HG03064 (cell line): ENCODE results near the gene UBE2D2.

ENCODE experiments used
- ATAC-seq: cut with Tn5 transposase; IDR thresholded peaks from one replicate; pipeline ENCODE4 v1.9.1; 2021; ENCODE audit warnings: low read depth; ENCODE audit not compliant: unreplicated experiment

Gene UBE2D2

DNA sequence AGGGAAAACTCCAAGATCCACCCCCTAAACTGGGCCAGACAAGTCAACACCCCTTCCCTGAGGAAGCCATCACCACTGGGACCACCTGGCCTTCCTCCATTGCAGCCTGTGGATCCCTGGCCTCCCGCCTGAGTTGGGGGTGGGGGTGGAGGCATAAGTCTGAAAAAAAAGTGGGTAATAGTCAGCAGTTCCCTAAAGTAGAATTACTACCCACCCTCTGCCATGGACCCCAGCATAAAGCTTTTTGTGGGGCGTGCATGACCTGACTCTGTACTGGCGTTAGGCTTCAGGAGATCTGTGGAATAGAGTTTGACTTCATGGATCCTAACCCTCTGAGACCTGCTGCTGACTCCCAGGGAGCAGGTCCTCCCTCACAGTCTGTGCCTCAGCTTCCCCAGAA lies 85.0 kb downstream of the UBE2D2 start:
- ATAC-seq = no peak

DNA sequence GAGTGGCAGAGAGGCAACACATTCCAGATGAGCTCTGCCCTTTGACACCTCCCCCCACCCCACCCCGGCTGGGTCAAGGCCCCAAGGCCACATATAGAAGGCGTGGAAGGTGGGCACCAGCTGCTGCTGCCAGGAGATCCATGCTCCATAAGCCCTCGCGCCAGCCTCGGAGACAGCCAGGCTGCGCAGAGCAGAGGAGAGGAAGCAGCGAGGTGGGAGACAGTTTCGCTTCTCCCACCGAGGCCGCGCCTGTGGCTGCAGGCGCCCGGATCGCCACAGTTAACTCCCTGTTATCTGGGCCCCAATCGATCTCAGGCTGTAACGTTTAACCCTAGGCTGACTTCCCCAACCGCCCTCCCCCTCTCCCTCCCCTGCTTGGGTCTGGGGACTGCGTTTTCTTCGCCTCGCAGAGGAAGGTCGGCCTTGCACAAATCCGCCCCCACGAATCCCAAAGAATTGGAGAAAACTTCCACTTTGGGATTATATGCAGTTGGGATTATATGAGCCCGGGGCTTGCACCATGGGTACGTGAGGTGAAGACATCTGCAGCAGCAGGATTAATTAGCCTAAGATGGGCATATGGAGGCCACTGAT lies 85.9 kb downstream of the UBE2D2 start:
- ATAC-seq = no peak

DNA sequence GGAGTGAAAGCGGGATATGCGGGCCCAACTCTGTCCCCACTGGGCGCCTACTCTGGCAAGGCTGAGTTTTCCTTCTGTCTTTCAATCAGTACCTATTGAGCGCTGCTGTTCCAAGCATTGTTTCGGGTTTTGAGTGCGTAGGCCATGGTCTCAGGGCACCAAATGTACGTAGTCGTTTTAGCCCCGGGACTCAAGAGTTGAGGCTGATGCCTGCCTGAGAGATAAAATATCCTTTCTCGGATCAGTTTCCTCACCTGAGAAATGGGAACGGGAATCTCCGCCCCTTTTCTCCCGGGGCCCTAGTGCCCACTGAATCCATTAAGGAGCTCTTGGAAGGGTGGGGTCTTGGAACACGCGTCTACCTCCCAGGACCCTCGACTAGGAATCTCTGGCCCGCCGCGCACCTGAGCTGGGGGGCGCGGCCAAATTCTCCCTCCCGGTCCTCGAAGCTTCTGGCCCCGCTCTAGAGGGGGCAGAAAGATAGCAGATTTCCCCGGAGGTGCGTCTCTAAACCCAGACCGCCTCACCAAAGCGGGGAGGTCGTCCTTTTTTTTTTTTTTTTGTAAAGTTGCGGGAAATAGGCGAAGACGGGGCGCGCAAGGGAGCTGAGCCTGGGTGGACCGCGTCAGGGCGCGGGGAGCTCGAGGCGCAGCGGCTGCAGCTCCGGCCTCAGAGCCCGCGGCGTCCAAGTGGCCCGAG lies 86.5 kb downstream of the UBE2D2 start:
- no peak for ATAC-seq

DNA sequence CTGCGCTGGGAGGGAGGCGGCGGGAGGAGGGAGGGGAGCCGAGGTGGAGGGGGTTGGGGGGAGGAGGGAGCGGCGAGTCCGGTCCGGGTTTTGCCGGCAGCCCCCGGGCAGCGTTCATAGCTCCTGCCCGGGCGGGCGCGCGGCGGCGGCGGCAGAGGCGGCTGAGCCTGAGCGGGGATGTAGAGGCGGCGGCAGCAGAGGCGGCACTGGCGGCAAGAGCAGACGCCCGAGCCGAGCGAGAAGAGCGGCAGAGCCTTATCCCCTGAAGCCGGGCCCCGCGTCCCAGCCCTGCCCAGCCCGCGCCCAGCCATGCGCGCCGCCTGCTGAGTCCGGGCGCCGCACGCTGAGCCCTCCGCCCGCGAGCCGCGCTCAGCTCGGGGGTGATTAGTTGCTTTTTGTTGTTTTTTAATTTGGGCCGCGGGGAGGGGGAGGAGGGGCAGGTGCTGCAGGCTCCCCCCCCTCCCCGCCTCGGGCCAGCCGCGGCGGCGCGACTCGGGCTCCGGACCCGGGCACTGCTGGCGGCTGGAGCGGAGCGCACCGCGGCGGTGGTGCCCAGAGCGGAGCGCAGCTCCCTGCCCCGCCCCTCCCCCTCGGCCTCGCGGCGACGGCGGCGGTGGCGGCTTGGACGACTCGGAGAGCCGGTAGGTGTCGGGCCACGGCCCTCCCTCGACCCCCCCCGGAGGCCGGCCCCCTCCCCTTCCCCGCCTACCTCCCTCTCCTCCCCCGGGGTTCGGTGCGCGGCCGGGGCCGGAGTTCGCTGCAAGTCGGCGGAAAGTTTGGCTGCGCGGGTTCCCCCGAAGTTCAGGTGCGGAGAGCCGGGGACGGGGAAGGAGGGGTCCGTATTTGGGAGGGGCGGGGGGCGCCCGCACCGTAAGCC lies 87.3 kb downstream of the UBE2D2 start, which contains the start of gene CXXC5:
TSS of gene CXXC5 (plus strand) at position 145 of the 877 bp plus-strand sequence. CDS start 32,175 bp downstream, outside the sequence.
- no peak for ATAC-seq

DNA sequence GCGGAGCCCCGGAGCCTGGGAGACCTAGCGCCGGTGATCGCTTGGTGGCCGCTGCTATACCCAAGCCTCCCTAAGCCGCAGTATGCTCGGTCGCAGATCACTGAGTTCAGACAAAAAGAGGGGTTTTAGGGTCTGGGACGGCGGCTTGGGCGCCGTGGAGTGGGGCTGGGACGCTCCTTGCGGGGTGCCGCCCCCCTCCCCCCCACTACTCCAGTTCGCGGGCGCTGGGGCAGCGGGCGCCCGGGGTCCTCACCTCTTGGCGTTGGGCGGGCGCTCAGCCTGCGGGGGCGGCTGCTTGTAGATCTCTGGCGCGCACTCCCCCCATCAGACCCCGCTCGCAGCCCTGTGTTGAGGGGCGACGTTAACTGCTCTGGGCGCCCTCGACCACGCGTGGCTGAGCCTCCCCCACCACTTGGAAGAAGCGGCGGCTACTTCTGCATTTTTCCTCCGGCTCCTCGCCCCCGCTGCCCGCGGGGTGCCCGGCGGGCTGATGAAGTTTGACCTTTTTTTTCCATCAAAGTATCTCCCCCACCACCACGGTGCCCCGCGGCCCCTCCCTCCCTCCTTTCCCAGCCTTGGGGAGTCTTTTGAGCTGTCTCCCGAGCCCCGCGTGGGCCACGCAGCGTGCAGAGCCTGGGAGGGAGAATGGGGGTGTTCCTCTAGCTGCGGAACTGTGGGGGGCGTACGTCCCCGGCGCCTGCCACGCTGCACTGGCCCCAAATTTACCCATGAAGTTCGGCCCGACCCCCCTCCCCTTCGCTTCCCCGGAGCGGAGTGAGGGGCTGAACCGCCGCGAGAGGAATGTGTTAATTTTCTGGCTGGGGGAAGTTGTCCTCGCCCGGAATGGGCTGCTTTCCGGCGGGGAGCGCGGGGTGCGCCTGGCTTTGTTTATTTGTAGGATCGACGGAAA lies 88.2 kb downstream of the UBE2D2 start:
- ATAC-seq = no peak

DNA sequence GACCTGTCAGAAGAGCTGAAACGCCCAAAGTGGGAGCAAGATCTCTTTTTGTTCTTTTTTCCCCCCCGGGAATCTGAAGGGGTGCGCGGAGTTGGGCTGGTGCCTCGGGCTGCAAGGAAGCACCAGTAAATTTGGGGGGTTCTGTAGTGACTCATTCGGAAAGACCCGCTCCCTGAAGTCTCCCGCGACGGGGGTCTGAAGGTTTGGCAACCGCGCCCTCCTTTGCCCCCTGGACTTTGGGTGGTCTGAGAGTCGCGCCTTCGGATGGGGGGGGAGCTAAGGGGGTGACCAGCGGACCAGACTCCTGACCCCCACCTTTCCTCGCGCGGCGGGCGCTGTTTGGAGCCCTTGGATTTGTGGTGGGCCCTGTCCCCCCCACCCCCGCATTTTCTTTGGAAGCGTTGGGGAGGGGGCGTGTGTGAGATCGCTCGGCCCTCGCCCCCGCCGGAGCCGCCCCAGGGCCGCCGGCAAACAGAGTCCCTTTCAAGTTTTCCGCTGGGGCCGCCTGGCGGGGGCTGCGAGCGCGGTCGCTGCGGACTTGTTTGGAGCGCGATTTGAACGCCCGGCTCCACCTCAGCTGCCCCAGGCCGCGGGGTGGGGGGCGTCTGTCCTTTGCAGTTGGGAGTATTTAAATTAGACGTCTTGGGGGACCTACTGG lies 89.0 kb downstream of the UBE2D2 start:
- no peak for ATAC-seq

DNA sequence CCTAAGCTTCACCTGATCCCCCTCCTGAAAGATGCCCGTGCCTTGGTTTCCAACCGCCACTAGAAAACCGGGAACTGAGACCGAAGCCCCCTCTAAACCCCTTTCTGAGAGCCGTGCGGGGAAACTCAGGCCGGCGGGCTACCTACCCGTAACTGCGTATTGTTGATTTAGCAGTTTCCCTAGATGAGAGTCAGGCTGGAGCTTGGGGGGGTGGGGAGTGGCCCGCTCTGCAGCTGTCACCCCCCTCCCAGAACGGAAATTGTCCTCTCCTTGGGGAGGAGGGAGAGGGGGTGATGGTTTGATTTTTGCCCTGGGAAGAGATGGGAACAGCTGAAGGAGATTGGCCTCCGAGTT lies 89.5 kb downstream of the UBE2D2 start:
- no peak for ATAC-seq

DNA sequence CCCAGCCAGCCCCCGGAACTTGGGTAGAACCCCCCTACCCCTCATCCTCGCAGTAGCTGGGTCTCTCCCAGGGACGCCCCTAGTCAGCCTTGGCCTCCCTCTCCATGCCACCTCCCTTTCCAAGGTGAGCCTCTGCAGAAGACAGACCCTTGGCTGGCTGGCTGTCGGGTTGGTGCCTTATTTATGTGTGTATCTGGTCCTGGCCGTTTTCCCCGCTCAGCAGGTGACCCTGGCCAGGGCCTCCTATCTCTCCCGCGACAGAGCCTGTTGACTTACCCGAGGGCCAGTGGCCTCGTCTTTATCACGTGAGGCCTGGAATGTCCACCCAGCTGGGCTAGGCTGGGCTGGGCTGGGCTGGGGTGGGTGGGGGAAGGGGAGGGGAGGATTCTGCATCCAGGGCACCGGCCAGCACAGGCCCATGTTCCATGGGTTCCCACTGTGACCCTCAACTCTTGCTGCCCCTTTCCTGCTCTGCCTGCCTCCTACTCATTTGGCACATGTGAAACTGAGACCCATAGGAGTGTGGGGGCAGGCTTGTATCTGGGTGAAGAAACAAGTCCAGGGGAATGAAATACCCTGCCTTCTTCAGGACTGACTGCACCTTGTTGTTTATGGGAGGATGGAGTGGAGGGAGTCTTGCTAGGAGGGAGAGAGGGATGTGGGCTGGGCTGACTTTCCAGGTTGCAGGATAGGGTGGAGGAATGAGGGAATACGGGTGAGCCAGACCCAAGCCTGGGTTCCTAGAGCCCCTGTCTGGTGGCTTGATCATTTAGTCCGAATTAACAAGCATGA lies 90.1 kb downstream of the UBE2D2 start:
- no peak for ATAC-seq

DNA sequence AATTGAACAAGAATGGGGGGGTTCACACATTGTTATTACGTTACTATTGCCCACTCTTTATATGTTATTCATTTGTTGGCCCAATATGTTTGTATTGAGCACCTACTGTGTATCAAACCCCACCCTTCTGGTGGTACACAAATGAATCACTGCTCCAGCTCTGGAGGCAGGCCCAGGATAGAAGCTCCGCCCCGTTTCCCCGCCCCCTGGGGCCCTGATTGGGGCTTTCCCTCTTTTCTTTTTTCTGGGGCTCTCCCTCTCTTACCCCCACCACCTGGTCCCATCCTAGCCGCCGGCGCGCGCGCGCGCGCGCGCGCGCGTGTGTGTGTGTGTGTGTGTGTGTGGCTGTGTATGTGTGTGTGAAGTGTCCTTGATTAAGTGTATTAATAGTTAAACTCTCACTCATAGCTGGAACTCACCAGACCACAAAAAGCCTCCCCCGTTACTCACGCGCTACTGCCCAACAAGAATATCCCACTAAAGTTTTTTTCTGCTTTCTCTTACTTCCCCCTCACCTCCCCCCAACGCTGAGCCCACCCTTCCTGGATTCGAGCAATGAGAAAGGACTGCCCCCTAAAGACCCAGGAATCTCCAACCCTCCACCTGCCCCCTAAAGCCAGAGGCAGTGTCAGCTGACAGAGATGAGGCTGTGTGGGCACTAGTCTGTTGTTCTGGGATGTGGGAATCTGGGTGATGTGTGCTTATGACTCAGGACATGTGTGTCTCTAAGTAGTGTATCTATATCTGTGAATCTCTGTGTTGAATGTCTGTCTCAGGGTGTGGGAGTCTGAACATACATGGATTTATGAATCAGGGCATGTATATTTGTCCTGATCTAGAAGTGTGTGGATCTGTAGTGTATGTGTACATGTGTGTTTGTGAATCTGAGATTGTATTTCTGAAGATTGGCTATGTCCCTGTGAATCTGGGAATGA lies 91.0 kb downstream of the UBE2D2 start:
- peak; percentile 29 for ATAC-seq

DNA sequence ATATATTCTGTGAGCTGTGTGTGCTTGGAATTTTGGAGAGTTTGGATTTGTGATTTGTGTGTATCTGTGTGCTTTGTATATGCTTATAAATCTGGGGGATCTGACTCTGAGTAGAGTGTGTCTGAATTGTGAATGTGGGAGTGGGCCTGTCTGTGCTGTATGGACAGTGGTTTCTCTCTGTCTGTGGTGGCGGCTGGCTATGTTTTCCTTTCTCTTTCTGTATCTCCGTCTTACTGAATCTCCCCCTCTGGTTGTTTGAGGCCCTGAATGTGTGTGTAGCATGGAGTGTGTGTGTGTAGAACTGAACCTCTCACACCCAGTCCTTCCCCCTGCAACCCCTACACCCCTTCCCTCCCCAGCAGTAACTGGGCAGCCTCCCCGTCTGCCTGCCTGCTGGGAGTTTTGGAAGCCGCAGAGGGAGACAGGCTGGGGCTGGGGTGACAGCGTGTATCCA lies 91.7 kb downstream of the UBE2D2 start:
- ATAC-seq = no peak

DNA sequence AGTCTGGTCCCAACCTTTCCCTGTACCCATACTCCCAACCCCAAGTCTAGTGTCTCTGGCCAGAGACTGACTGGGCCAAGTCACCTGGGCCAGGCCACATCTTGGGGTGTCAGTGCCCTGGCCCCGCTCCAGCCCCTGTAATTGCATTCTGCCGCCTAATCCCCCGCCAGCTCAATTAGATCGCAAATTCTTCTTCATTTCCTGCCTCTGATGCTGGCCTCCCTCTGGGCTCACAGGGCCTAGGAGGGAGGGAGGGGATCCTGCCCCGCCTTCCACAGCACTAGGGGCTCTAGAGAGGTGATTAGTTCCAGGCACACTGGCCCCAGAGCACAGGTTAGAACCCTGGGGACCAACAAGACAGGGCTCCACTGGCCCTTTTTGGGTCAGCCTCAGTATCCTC lies 92.5 kb downstream of the UBE2D2 start:
- no peak for ATAC-seq

DNA sequence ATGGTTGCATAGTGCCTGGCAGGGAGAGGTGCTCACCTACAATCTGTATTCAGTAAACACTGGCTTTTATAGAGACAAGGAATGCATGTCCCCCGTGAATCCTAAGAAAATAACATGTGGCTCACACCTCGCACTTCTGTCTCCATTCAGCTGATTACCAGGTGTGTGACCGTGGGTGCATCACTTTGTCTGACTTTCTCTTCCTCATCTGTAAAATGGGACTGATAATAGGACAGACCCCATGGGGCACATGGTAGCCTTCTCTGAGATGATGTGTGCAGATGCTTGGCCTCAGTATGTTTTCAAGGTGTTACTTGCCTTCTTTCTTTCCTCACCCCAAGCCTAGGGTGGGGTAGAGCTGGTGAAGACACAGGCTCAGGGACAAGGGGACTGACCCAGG lies 93.3 kb downstream of the UBE2D2 start:
- no peak for ATAC-seq

DNA sequence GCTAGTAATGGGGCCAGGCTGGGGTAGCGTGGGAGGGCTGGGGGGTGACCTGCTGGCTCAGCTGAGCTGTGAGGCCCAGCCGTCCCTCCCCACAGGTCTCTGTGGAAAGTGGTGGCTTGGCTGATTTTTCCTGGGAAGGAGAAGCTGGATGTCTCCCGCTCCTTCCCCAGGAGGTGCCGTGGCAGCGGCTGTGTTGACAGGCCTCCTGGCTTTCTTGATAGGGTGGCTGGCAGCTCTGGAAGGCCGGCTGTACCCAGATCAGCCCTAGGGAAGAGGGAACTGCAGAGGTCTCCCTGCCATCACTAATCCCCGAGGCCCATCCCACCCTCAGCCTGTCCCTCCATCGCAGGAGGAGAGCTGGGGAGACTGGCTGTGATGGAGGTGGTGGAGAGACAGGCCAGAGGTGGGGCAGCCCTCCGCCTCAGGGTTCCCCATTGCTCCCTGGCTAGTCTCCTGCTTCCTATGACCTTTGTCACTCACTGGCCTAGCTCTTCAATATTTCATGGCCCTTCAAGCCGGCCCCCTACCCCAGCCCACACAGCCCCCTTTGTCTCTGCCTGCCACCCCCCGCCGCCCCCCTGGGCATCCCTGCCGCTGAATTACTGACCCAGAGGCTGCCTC lies 93.8 kb downstream of the UBE2D2 start:
- no peak for ATAC-seq

DNA sequence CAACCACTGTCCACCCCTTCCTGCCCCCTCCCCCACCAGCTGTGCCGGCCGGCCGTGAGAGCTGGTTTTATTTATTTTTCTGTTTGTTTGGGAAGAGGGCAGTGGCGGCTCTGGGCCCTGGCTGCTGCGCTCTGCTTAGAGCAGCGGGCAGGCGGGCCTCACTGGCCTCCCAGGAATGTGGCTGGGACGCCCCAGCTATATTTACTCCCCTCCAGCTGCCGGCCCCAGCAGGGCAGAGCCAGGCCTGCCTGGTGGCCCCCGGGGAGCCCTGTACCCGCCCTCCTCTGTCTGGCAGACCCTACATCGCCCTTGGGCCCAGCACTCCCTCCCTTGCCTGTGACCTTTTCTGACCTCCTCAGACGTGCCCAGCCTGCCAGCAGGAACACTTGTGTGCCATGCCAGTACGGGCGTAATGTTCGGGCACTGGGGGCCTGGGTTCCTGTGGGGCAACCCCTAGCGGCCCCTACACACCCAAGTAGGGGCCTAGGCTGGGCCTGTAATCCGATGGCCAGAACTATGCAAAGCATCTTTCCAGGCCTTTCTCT lies 94.7 kb downstream of the UBE2D2 start:
- no peak for ATAC-seq

DNA sequence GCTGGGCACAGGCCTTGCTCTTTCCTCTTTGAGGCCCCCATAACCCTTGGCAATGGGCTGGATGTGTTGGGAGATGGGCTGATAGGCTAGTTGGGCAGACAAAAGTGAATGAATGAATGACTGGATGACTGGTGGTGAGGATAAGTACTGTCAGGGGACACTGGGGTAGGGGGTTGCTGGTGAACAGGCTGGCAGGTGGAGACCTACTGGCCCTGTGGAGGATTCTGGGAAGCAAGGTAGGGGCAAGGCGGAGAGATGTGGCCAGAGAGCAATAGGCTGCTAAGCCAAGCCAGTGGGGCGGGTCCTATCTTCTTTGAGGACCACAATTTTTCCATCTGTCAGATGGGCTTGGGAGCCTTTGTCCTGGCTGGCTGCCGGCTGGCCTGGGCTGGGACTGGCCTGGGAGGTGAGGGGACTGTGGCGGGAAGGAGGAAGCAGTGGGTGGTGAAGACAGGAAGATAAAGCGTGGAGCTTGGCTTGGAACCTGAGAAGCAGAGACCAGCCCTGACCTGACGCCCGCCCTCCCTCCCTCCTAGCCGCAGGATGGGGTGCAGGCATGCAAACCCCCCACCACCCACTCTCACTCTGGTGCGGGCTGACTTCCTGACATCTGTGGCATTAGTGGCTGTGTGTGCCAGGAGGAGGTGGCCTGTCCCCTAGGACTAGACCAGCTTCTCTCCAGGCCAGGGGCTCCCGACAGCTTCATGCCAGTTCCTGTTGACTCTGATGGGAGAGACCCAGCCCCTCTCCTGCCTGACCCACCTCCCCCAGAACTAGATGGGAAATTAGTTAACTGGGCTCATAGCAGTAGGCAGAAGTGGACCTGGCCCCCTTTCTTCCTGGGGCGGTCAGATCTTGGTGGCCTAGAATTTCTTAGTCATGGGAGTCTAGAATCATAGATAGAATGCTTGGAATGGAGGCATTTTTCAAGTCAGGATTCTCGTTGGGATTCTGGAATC lies 96.5 kb downstream of the UBE2D2 start:
- ATAC-seq = no peak

DNA sequence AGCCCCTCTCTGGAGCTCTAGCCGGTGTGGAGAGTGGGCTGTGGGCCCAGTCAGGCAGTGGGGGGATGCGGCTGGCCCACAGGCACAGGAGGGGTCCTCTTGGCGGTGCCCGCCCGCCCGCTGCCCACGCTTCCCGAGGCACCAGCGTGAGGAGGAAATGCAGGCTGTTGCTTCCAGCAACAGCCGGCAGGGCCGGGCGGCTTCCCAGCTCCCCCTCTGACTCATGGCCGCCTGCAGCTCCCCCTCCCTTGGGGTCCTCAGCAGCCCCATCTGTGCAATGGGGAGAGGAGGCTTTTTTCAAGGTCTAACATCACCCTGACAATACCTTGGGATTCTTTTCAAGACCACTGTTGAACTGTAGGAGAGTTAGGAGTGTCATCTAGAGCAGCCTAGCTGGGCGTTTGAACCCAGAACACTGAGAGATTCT lies 97.4 kb downstream of the UBE2D2 start:
- ATAC-seq = no peak
